Activated CD4-positive, alpha-beta T cell treated with anti-CD3 and anti-CD28 coated beads, Interleukin-2, amount 10 ng/mL, durations not matched to agents 7 days and 5 days (primary cell): ENCODE measurements around the gene OMA1. TPM values are rescaled to one million over a fixed set of nuclear protein-coding genes. Genes with fewer than 3 reads are reported as not detected.
"Not testable (repeated sequence)": the region's sequence is repeated elsewhere in the genome, so short reads cannot be mapped to it uniquely, and the experiment has no call there.

Source experiments
- CTCF ChIA-PET: fragments of 350-600 bp; sonication (Branson Sonifier 250); formaldehyde crosslinking; loops from one replicate; lab custom pipeline; 2021; ENCODE audit warnings: antibody characterized with exemption; lab: Charles Lee
- POLR2A ChIA-PET: fragments of 350-600 bp; sonication (Branson Sonifier 250); formaldehyde crosslinking; loops from one replicate; lab custom pipeline; 2021; ENCODE audit warnings: antibody characterized with exemption; lab: Charles Lee
- DNase-seq: peaks from one replicate; pipeline ENCODE4 v3.0.0-alpha.2; 2020
- H3K27ac Mint-ChIP-seq: one replicate; pipeline ENCODE4 v1.8.0; 2021; ENCODE audit warnings: mild to moderate bottlenecking, moderate library complexity, mixed read lengths
- H3K27me3 Mint-ChIP-seq: one replicate; pipeline ENCODE4 v1.8.0; 2021; ENCODE audit warnings: mixed read lengths
- H3K36me3 Mint-ChIP-seq: one replicate; pipeline ENCODE4 v1.8.0; 2021; ENCODE audit warnings: low read depth, mixed read lengths
- H3K4me1 Mint-ChIP-seq: one replicate; pipeline ENCODE4 v1.8.0; 2021; ENCODE audit warnings: mixed read lengths
- H3K4me3 Mint-ChIP-seq: one replicate; pipeline ENCODE4 v1.8.0; 2021; ENCODE audit warnings: mild to moderate bottlenecking, moderate library complexity, mixed read lengths
- H3K9me3 Mint-ChIP-seq: one replicate; pipeline ENCODE4 v1.8.0; 2021; ENCODE audit warnings: mixed read lengths
- total RNA-seq, 2 experiments: library from RNA; stranded (reverse); gene quantifications; one replicate each; pipeline ENCODE4 v1.2.3, GENCODE V29; 2021

OMA1 gene
- total RNA-seq, 2 experiments from 2014 or later = 19.1 to 23.5 TPM

DNA sequence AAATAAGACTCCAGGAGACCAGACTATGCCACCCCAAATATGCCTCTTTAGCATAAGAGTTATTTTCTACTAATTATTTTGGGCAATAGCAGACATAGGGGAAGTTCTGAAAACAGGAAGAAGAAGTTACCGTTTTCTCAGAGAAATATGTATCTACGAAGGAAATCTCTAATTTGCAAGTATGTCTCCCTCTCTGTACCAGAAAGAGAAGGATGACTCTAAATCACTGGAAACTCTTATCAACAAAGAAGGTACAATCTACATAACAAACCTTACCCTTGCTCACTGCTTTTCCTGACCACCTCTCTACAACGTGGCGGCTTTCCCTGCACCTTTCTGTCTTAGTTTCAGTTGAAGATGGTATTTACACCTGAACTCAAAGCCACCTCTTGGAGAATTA is 49.0 kb downstream of the OMA1 start:
- POLR2A ChIA-PET = no interaction called here
- Mint-ChIP-seq H3K27ac (no peak overlapping the region), H3K9me3 (no peaks in the 10 kb centered on the region)

DNA sequence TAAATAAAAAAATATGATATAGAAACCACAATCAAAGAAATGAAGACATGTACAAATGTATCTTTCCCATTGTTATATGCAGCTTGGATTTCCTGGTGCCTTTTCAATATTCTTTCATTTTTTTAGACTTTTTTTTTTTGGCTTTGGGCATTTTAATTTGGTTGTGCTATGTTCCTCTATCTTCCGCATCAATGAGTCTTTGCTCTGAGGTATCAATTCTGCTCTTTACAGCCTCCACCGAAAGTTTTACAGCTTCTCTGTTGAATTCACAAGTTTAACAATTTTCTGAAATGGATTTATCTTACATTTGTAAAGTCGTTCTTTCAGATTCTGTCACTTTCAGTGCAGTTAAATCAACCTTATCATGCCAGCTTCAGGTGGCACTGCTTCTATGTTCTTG is 50.5 kb downstream of the OMA1 start:
- no peak overlapping the region for H3K27ac Mint-ChIP-seq
- H3K36me3 Mint-ChIP-seq = peaks cover 18% of the 10 kb centered on the region
- peaks cover 2% of the 10 kb centered on the region for H3K9me3 Mint-ChIP-seq
- H3K4me1 Mint-ChIP-seq = peaks cover 2% of the 10 kb centered on the region
- ChIA-PET CTCF (interaction anchor here (0.7 kb wide), 1 partner anchor 134 kb away, joined by 3 read pairs; no protein-coding TSS in a partner anchor), POLR2A (interaction anchor here (0.6 kb wide), 1 partner anchor 33 kb away, joined by 3 read pairs; no protein-coding TSS in a partner anchor)
- DNase-seq = no peak
- H3K27me3 Mint-ChIP-seq = no peaks in the 10 kb centered on the region
- H3K4me3 Mint-ChIP-seq = no peak overlapping the region

More for the DNA sequence above, 49.0 kb downstream of the OMA1 start:
- Mint-ChIP-seq H3K4me3 (no peak overlapping the region), H3K36me3 (peaks cover 9% of the 10 kb centered on the region), H3K4me1 (peaks cover 2% of the 10 kb centered on the region), H3K27me3 (no peaks in the 10 kb centered on the region)
- DNase-seq = no peak
- CTCF ChIA-PET = no interaction called here

DNA sequence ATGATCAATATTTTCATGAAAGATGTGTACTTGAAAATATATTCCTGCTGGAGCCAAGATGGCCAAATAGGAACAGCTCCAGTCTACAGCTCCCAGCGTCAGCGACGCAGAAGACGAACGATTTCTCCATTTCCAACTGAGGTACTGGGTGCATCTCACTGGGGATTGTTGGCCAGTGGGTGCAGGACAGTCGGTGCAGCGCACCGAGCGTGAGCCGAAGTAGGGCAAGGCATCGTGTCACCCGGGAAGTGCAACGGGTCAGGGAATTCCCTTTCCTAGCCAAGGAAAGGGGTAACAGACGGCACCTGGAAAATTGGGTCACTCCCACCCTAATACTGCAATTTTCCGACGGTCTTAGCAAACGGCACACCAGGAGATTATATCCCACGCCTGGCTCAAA is 57.6 kb downstream of the OMA1 start:
- H3K4me3 Mint-ChIP-seq, H3K27ac Mint-ChIP-seq, POLR2A ChIA-PET, H3K27me3 Mint-ChIP-seq, CTCF ChIA-PET, H3K9me3 Mint-ChIP-seq, DNase-seq: not testable (repeated sequence)
- peaks cover 11% of the 10 kb centered on the region for H3K4me1 Mint-ChIP-seq
- peaks cover 25% of the 10 kb centered on the region for H3K36me3 Mint-ChIP-seq

DNA sequence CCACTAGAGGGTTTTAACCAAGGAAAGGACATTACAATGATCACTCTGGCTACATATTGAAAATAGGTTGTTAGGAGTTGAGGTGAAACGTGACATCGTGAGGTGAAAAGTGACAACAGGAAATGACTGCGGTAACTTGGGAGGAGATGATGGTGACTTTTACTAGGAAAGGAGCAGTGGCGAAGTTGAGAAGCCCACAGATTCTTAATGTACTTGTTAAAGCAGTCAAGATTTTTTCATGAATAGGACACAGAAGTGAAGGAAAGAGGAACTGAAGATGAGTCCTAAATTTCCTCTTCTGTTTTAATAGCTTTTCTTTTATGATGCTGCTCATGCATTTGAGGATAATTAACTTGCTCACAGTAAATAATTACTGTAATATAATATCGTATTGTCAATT is 59.5 kb downstream of the OMA1 start:
- peaks cover 24% of the 10 kb centered on the region for H3K36me3 Mint-ChIP-seq
- H3K27me3 Mint-ChIP-seq = no peaks in the 10 kb centered on the region
- H3K4me3 Mint-ChIP-seq = no peak overlapping the region
- H3K27ac Mint-ChIP-seq = no peak overlapping the region
- POLR2A ChIA-PET = no interaction called here
- DNase-seq = no peak
- H3K4me1 Mint-ChIP-seq = peaks cover 11% of the 10 kb centered on the region
- peaks cover 9% of the 10 kb centered on the region for H3K9me3 Mint-ChIP-seq
- CTCF ChIA-PET = interaction anchor here (1.0 kb wide), 1 partner anchor 13 kb away, joined by 4 read pairs; no protein-coding TSS in a partner anchor

DNA sequence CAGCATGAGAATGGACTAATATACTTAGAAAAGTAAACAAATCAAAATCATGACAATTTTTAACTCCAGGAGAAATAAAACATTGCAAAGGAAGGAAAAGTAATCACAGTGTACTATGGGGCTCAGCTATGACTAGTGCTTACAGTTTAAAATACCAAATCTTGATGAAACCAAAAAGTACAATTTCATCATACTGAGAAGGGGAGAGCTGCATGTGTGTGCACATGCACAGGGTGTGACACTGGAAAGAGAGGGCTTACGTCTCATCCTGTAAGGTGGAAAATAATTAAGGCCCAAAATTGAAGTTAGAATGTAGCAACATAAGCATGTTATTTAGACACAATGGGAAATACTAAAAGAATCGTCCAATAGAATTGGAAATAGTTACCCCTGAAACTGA is 64.6 kb downstream of the OMA1 start:
- peaks cover 13% of the 10 kb centered on the region for H3K36me3 Mint-ChIP-seq
- H3K27me3 Mint-ChIP-seq = no peaks in the 10 kb centered on the region
- H3K9me3 Mint-ChIP-seq = no peaks in the 10 kb centered on the region
- ChIA-PET POLR2A (no interaction called here), CTCF (no interaction called here)
- peaks cover 5% of the 10 kb centered on the region for H3K4me1 Mint-ChIP-seq
- no peak overlapping the region for H3K4me3 Mint-ChIP-seq
- DNase-seq = no peak
- H3K27ac Mint-ChIP-seq = no peak overlapping the region

DNA sequence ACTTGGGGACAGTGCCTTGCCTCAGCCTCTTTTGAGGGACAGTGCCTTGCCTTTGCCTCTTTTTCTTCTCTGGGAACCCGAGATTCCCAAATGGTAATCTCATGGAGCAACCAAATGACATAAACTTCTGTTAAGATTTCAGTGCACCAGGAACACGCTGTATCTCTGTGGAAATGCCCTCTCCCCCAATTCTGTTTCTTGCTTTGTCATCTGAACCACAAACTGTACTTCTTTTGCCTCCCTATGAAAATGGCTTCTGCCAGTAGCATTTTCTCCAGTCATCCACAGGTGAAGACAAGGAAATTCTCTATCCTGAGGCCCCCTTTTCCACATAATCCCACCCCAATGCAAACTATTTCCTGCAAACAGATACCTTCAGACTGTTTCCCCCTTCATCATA is 66.3 kb downstream of the OMA1 start:
- CTCF ChIA-PET = no interaction called here
- no peak overlapping the region for H3K27ac Mint-ChIP-seq
- H3K4me1 Mint-ChIP-seq = no peaks in the 10 kb centered on the region
- no peak overlapping the region for H3K4me3 Mint-ChIP-seq
- H3K27me3 Mint-ChIP-seq = no peaks in the 10 kb centered on the region
- POLR2A ChIA-PET = no interaction called here
- peaks cover 10% of the 10 kb centered on the region for H3K36me3 Mint-ChIP-seq
- H3K9me3 Mint-ChIP-seq = no peaks in the 10 kb centered on the region
- DNase-seq = no peak

DNA sequence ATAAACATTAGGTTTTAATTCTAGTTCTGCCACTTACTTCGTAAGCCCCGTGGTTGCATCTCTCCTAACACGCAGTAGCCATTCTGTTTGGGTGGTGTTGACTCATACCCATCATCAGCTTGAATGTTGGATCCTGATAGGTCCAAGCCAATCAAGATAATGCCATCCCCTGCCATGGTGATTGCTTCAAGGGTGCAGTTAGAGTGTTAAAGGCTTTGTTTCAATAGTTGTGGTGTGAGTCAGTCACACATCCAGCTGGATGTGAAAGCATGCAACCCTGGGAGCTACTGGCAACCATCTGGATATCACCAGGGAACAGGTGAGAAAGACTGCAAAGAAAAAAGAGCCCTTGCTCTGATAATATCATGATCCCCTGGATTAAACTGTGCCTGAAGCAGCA is 69.1 kb downstream of the OMA1 start:
- no peak overlapping the region for H3K27ac Mint-ChIP-seq
- CTCF ChIA-PET = no interaction called here

DNA sequence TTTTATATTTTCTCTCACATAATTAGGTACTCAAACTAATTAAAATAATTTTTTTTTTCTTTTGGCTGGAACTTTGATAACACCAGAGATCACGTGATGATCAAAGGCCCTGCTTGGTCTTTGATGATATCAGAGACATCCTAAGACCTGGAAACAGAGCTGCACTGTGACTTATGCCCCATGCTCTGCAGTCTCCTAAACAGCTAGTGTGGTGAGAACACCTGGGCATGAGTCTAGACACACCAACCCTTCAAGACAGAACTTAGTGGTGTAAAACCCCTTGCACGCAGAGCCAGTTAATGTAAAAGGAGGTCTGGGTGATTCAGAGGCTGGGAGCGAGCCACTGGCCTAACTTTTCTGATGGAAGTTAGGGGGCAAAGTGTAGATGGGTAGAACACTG is 70.3 kb downstream of the OMA1 start:
- H3K4me3 Mint-ChIP-seq = no peak overlapping the region
- no peaks in the 10 kb centered on the region for H3K27me3 Mint-ChIP-seq
- no peak for DNase-seq
- no peak overlapping the region for H3K27ac Mint-ChIP-seq
- CTCF ChIA-PET = no interaction called here
- no peaks in the 10 kb centered on the region for H3K9me3 Mint-ChIP-seq
- peaks cover 5% of the 10 kb centered on the region for H3K36me3 Mint-ChIP-seq
- no peaks in the 10 kb centered on the region for H3K4me1 Mint-ChIP-seq
- POLR2A ChIA-PET = no interaction called here

More for the DNA sequence above, 69.1 kb downstream of the OMA1 start:
- Mint-ChIP-seq H3K27me3 (no peaks in the 10 kb centered on the region), H3K4me1 (no peaks in the 10 kb centered on the region), H3K4me3 (no peak overlapping the region), H3K9me3 (no peaks in the 10 kb centered on the region), H3K36me3 (peaks cover 5% of the 10 kb centered on the region)
- no peak for DNase-seq
- POLR2A ChIA-PET = no interaction called here

DNA sequence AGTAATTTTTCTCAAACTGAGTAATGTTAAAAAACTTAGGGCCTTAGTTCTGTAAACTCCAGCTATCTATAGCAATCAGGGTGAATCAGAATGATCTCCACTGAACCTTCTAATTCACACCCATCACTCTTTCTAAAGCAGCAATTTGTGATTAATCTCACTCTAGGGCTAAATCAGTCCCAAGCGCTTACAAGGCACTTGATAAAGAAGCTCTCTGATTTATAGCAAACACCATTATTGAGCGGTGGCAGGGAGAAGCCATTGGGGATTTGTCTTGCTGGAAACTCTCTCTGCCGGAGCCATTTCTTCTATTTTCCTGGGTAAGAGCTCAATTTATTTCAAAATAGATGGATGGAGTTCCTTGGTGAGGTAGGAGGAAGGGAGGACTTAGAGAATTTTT is 77.0 kb downstream of the OMA1 start:
- Mint-ChIP-seq H3K4me1 (no peaks in the 10 kb centered on the region), H3K36me3 (no peaks in the 10 kb centered on the region), H3K27ac (no peak overlapping the region), H3K4me3 (no peak overlapping the region), H3K27me3 (no peaks in the 10 kb centered on the region), H3K9me3 (no peaks in the 10 kb centered on the region)
- POLR2A ChIA-PET = no interaction called here
- no peak for DNase-seq
- CTCF ChIA-PET = no interaction called here

DNA sequence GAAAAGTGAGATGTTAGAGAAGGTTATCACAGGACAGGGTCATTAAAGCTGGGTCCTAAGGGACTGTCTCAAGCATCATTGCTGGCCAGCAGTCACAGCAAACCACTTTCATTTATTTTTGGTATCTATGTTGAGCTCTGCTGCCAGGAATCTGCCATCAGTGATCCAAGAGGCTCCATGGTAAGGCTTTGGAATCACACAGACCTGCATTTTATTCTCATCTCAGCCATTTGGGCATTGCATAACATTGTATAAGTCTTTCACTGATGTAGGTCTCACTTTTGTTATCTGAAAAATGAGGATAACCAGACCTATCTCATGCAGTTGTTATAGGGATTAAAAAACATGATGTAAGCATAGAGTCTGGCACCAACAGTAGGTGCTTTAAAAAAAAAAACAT is 77.5 kb downstream of the OMA1 start:
- H3K36me3 Mint-ChIP-seq = no peaks in the 10 kb centered on the region
- H3K4me3 Mint-ChIP-seq = no peak overlapping the region
- no peak for DNase-seq
- H3K27ac Mint-ChIP-seq = no peak overlapping the region
- H3K9me3 Mint-ChIP-seq = no peaks in the 10 kb centered on the region
- ChIA-PET CTCF (no interaction called here), POLR2A (no interaction called here)
- no peaks in the 10 kb centered on the region for H3K4me1 Mint-ChIP-seq
- H3K27me3 Mint-ChIP-seq = no peaks in the 10 kb centered on the region

DNA sequence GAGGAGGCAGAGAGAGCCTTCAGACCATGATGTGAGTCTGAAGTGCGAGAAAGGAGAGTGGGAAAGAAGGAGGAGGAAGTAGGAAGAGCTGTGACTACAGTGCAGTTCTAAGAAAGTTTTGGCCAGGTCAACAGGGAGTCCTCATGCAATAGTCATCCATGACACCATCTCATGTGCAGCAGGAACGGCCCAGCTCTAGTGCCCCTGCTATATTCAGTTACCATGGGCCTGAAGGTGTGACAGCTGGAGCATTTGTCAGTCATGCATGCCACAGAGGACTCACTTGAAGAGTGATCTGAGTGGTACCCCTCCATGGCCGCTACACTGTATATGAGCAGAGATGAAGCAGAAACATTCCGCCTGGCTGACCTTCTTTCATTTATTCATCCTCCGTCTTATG is 77.9 kb downstream of the OMA1 start:
- H3K9me3 Mint-ChIP-seq = no peaks in the 10 kb centered on the region
- no peaks in the 10 kb centered on the region for H3K36me3 Mint-ChIP-seq
- no peaks in the 10 kb centered on the region for H3K4me1 Mint-ChIP-seq
- ChIA-PET CTCF (no interaction called here), POLR2A (no interaction called here)
- no peak overlapping the region for H3K27ac Mint-ChIP-seq
- H3K27me3 Mint-ChIP-seq = no peaks in the 10 kb centered on the region
- DNase-seq = no peak
- H3K4me3 Mint-ChIP-seq = no peak overlapping the region

DNA sequence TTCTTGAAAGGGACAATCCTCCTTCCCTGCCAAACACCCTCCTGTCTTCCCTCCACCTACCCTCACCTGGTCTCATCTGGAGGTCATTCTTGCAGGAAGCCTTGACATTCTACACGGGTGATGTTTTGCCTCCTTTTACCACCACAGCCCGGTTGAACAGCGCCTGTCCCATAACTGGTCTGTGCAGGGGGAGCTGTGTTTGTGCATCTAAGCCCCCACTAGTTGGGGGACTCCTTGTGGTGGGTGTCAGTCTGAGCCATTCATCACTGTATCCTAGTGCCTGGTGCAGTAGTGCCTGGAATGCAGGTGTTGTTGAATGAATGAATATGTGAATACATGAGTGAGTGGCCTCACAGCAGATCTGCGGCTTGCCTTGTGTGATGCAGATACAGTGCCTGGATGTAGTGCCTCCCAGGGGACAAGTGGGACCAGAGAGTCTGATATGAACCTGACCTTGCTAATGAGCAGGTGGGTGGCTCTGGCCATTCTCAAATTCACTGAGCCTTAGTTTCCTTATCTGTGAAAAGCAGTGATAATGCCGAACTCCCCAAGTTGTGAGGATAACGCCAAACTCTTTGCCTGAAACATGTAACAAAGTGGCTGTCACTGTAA is 79.8 kb downstream of the OMA1 start:
- ChIA-PET CTCF (no interaction called here), POLR2A (no interaction called here)
- Mint-ChIP-seq H3K4me1 (no peaks in the 10 kb centered on the region), H3K27ac (no peak overlapping the region), H3K9me3 (no peaks in the 10 kb centered on the region), H3K4me3 (no peak overlapping the region), H3K36me3 (no peaks in the 10 kb centered on the region), H3K27me3 (no peaks in the 10 kb centered on the region)
- no peak for DNase-seq

DNA sequence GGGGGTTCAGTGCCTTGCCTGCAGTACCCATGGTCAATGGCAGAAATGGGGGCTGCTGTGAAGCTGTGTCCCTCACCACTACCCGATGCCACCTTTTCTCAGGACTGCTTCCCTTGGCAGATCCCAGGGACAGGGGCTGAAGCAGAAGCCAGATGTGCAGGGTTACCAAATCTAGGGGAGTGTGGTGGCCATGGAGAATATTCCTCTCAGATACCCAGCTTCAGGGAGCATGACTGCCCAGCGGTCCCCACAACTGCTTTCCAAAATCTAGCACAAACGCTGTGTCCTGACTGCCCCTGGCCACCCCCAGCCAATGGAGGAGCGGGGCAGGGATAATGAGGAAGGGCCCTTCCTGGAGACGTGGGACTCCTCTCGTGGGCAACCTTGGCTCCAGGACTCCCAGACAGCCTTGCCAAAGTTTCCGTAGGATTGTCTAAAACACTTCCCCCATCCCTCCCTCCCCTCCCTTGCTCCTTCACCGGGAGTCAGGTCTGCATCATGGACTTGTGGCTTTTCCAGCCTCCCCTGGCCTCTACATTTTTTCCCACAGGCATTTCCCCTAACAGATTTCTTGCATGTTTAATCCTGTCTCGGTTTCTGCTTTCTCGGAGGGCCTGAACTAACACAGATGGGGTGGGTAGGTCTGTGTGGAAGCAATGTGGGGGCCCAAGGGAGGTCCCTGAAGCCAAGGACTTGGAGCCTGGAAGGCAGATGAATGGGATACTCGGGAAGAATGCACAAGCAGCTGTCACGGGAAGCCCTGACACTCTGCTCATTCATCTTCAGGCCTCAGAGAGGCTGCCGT is 80.5 kb downstream of the OMA1 start:
- CTCF ChIA-PET = no interaction called here
- POLR2A ChIA-PET = no interaction called here
- no peaks in the 10 kb centered on the region for H3K27me3 Mint-ChIP-seq
- no peaks in the 10 kb centered on the region for H3K4me1 Mint-ChIP-seq
- no peaks in the 10 kb centered on the region for H3K9me3 Mint-ChIP-seq
- no peak overlapping the region for H3K4me3 Mint-ChIP-seq
- DNase-seq = no peak
- H3K36me3 Mint-ChIP-seq = no peaks in the 10 kb centered on the region
- no peak overlapping the region for H3K27ac Mint-ChIP-seq
